Subcutaneous abdominal adipose tissue (tissue), 5 donors: ENCODE data around the gene MYO16.
"Not testable (repeated sequence)": the region's sequence is repeated elsewhere in the genome, so short reads cannot be mapped to it uniquely, and the experiment has no call there.

ENCODE experiments used
- H3K27ac ChIP-seq: one replicate; pipeline ENCODE4 v1.7.0; 2013; ENCODE audit warnings: low read depth, mild to moderate bottlenecking, inconsistent platforms, low read length, moderate library complexity
- H3K27me3 ChIP-seq, 5 donors: one replicate each; pipeline ENCODE4 v1.7.0; 2013; ENCODE audit warnings: low read length in 5 of 5, inconsistent platforms in 1 of 5; ENCODE audit not compliant: control insufficient read depth in 5 of 5, insufficient read depth in 4 of 5
- H3K36me3 ChIP-seq, 5 donors: one replicate each; pipeline ENCODE4 v1.7.0; 2013; ENCODE audit warnings: low read length in 5 of 5; ENCODE audit not compliant: control insufficient read depth in 5 of 5, insufficient read depth in 5 of 5
- H3K4me1 ChIP-seq, 5 donors: one replicate each; pipeline ENCODE4 v1.7.0; 2013; ENCODE audit warnings: low read length in 5 of 5, mild to moderate bottlenecking in 3 of 5, moderate library complexity in 1 of 5; ENCODE audit not compliant: control insufficient read depth in 5 of 5, insufficient read depth in 5 of 5
- H3K4me3 ChIP-seq, 5 donors: one replicate each; pipeline ENCODE4 v1.7.0; 2013; ENCODE audit warnings: low read length in 5 of 5, low read depth in 1 of 5
- H3K9ac ChIP-seq, 5 donors: one replicate each; pipeline ENCODE4 v1.7.0; 2013; ENCODE audit warnings: low read length in 5 of 5, mild to moderate bottlenecking in 4 of 5, moderate library complexity in 3 of 5
- H3K9me3 ChIP-seq, 5 donors: one replicate each; pipeline ENCODE4 v1.7.0; 2013; ENCODE audit warnings: low read length in 5 of 5; ENCODE audit not compliant: control insufficient read depth in 5 of 5
- donor health status: healthy.
- donor health status: healthy.
- donor health status: healthy.
- donor health status: healthy.
- donor health status: healthy.

Gene MYO16

GRCh38 chr13:108968566-108968965, 339.2 kb downstream of the MYO16 start:
- Histone ChIP-seq H3K27me3 (no peaks in the 10 kb centered on the region), H3K9me3 (no peaks in the 10 kb centered on the region), H3K9ac (no peak overlapping the region), H3K27ac (no peak overlapping the region), H3K4me1 (no peaks in the 10 kb centered on the region), H3K36me3 (no peaks in the 10 kb centered on the region), H3K4me3 (no peak overlapping the region)

GRCh38 chr13:108974686-108975085, 345.3 kb downstream of the MYO16 start:
- H3K9me3 ChIP-seq: no peaks in the 10 kb centered on the region
- H3K9ac ChIP-seq: no peak overlapping the region
- no peaks in the 10 kb centered on the region for H3K4me1 ChIP-seq
- no peaks in the 10 kb centered on the region for H3K27me3 ChIP-seq
- no peak overlapping the region for H3K4me3 ChIP-seq
- no peaks in the 10 kb centered on the region for H3K36me3 ChIP-seq
- H3K27ac ChIP-seq: no peak overlapping the region

DNA sequence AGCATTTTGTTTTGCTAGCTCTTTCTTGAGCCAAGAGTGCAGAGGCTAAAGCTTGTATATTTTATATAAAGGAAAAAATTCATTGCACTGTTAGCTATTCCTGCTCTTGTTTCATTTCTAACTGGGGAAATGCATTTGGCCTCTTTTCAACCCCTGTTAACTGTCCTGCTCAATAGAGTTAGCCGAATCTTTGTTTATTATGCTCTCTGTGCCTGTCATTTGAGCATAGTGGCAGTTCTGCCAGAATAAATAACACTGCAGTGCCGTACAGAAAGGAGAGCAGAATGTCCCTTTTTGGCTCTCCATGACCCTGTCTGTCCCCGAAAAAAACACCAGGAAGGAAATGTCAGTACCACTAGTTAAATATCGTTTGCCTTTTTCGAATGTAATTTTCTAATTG, 350.8 kb downstream of the MYO16 start:
- H3K27ac ChIP-seq: peak overlapping the region; percentile 59
- H3K4me3 ChIP-seq: peak overlapping the region in 3 of 5 donors; percentile 12 to 45 (median 34)
- H3K9me3 ChIP-seq: no peaks in the 10 kb centered on the region
- H3K36me3 ChIP-seq: no peaks in the 10 kb centered on the region
- peaks cover 0 to 14% (median 6%) of the 10 kb centered on the region in 5 donors for H3K4me1 ChIP-seq
- no peaks in the 10 kb centered on the region for H3K27me3 ChIP-seq
- H3K9ac ChIP-seq: peak overlapping the region in 2 of 5 donors; percentile 15 to 41

GRCh38 chr13:108981407-108981806, 352.0 kb downstream of the MYO16 start:
- H3K27ac ChIP-seq: no peak overlapping the region
- H3K36me3 ChIP-seq: no peaks in the 10 kb centered on the region

DNA sequence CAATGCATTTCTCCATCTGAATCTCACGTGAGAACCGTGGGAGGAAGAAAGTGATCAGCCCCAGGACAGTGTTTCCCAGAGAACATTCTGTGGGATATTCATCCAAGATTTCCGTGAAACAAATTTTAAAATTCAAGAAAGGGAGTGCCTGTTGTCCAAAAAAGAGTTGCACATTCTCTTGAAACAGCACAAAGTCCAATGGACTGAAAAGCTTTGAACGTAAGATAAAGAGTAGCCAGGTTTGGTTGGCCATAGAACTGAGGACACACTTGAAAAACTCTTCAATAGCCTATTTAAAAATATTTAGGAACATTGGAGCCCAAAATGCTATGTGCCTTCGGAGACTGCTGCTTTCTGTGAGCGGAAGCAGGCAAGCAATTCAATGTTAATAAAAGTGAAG, 353.9 kb downstream of the MYO16 start:
- H3K4me3 ChIP-seq: no peak overlapping the region
- H3K27me3 ChIP-seq: no peaks in the 10 kb centered on the region
- H3K27ac ChIP-seq: no peak overlapping the region
- no peaks in the 10 kb centered on the region for H3K36me3 ChIP-seq
- H3K9me3 ChIP-seq: no peaks in the 10 kb centered on the region
- no peak overlapping the region for H3K9ac ChIP-seq
- H3K4me1 ChIP-seq: peaks cover 1 to 30% (median 18%) of the 10 kb centered on the region in 5 donors

More at GRCh38 chr13:108981407-108981806, 352.0 kb downstream of the MYO16 start:
- Histone ChIP-seq H3K27me3 (no peaks in the 10 kb centered on the region), H3K9me3 (no peaks in the 10 kb centered on the region), H3K4me3 (no peak overlapping the region), H3K9ac (no peak overlapping the region), H3K4me1 (peaks cover 0 to 14% (median 6%) of the 10 kb centered on the region in 5 donors)

- H3K36me3 ChIP-seq: no peaks in the 10 kb centered on the region
- H3K4me1 ChIP-seq: peaks cover 1 to 36% (median 23%) of the 10 kb centered on the region in 5 donors
- no peak overlapping the region for H3K9ac ChIP-seq
- H3K4me3 ChIP-seq: no peak overlapping the region
- H3K9me3 ChIP-seq: no peaks in the 10 kb centered on the region
- no peaks in the 10 kb centered on the region for H3K27me3 ChIP-seq
- no peak overlapping the region for H3K27ac ChIP-seq
Measured at GRCh38 chr13:108984251-108984920, 355.0 kb downstream of the MYO16 start.

DNA sequence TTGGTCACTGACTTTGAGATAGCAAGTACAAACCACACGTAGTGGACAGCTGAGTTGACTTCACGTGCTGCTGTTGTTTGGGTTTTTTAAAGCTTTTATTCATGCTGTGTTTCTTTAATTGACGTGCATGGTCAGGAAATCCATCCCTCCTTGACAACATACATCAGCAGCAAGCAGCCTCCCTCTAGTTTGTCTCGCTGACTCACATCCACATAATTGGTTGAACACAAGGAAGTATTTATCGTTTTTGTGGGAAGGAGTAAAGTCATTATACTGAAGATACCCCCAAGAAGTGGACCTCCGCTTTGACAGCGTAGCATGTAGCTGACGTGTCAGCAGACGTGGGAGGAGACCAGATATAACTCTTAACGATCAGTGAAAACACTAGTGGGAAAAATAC, 355.8 kb downstream of the MYO16 start:
- Histone ChIP-seq H3K27ac (no peak overlapping the region), H3K9ac (no peak overlapping the region), H3K36me3 (no peaks in the 10 kb centered on the region), H3K9me3 (no peaks in the 10 kb centered on the region), H3K27me3 (no peaks in the 10 kb centered on the region), H3K4me1 (peaks cover 1 to 35% (median 22%) of the 10 kb centered on the region in 5 donors), H3K4me3 (no peak overlapping the region)

- Histone ChIP-seq H3K4me3 (peak overlapping the region in 1 of 5 donors; percentile 13), H3K27me3 (no peaks in the 10 kb centered on the region), H3K9ac (no peak overlapping the region), H3K27ac (peak overlapping the region; percentile 90), H3K36me3 (no peaks in the 10 kb centered on the region), H3K4me1 (peaks cover 1 to 27% (median 16%) of the 10 kb centered on the region in 5 donors), H3K9me3 (no peaks in the 10 kb centered on the region)
Measured at GRCh38 chr13:108987517-108987916, 358.1 kb downstream of the MYO16 start.

DNA sequence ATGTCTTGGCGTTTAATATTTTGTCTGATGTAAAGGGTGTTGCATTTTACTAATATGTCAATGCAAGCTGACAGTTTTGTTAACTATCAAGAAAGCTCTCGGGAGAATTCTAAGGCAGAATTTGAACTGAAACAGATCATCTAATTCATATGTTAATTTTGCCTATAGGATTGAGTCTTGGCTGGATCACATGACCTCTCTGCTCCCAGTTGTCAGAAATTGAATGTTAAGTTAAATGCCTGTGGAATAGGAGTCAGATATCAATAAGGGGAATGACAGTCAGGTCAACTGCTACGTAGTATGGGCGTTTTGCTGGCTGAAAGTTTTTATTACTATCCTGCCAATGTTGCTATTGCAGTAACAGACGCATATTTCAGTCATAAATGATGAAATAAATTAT, 358.5 kb downstream of the MYO16 start:
- H3K27ac ChIP-seq: peak overlapping the region; percentile 90
- H3K4me1 ChIP-seq: peaks cover 1 to 31% (median 20%) of the 10 kb centered on the region in 5 donors
- no peaks in the 10 kb centered on the region for H3K36me3 ChIP-seq
- H3K4me3 ChIP-seq: no peak overlapping the region
- H3K9ac ChIP-seq: no peak overlapping the region
- no peaks in the 10 kb centered on the region for H3K27me3 ChIP-seq
- H3K9me3 ChIP-seq: no peaks in the 10 kb centered on the region

DNA sequence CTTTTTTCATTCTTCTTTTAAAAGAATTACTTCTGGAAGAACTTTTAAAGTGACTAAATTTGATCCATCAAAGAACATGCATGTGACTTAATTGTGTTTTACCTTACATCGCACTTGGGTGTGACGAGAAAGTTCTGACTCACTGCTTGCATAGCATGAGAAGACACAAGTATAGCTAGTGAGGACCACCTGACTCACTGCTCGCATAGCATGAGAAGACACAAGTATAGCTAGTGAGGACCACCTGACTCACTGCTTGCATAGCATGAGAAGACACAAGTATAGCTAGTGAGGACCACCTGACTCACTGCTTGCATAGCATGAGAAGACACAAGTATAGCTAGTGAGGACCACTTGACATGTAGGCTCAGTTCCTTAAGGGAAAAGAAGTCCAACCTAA, 362.0 kb downstream of the MYO16 start:
- H3K36me3 ChIP-seq, H3K4me3 ChIP-seq, H3K27me3 ChIP-seq, H3K9me3 ChIP-seq, H3K27ac ChIP-seq, H3K9ac ChIP-seq: not testable (repeated sequence)
- H3K4me1 ChIP-seq: peaks cover 1 to 38% (median 23%) of the 10 kb centered on the region in 5 donors
